Body of pancreas (tissue), 4 donors: ENCODE data around the gene BTNL2. TPM values are rescaled to one million over a fixed set of nuclear protein-coding genes. Genes with fewer than 3 reads are reported as not detected.

Source experiments
- ATAC-seq: fragments of 150-250 bp; one replicate; pipeline ENCODE4 v1.9.1; 2016
- DNase-seq, 4 donors: peaks; one replicate each; pipeline ENCODE4 v3.0.0-alpha.2; 2019
- H3K27ac ChIP-seq, 4 donors: fragments of 200-600 bp; sonication (generic); 1 replicate in 3 of 4; 2 replicates in 1 of 4; pipeline versions ENCODE4 v1.5.1 to v1.6.1; 2016 to 2019; ENCODE audit warnings: mild to moderate bottlenecking in 1 of 4, mixed read lengths in 1 of 4, moderate library complexity in 1 of 4
- H3K27me3 ChIP-seq, 2 donors: fragments of 200-600 bp; sonication (generic); one replicate each; pipeline ENCODE4 v1.6.0; 2016; ENCODE audit warnings: mild to moderate bottlenecking in 1 of 2
- H3K36me3 ChIP-seq, 2 donors: fragments of 200-600 bp; sonication (generic); replicated peaks in 1 of 2; 2 replicates each; pipeline ENCODE4 v1.5.1; 2016; ENCODE audit warnings: low read depth in 2 of 2; ENCODE audit not compliant: insufficient read depth in 1 of 2
- H3K4me1 ChIP-seq: fragments of 200-600 bp; sonication (generic); one replicate; pipeline ENCODE4 v1.6.0; 2016
- H3K4me3 ChIP-seq, 2 donors: fragments of 200-600 bp; sonication (generic); 1 replicate in 1 of 2; 2 replicates in 1 of 2; pipeline ENCODE4 v1.5.1; 2016 to 2019
- H3K9me3 ChIP-seq, 3 donors: fragments of 200-600 bp; sonication (generic); 1 replicate in 2 of 3; 2 replicates in 1 of 3; pipeline ENCODE4 v1.5.1; 2016
- CTCF ChIP-seq, 7 experiments: fragments of 450-650 bp in 4 of 7; fragments of 200-600 bp in 3 of 7; sonication (generic) in 3 of 7; IDR thresholded peaks; one replicate each; pipeline ENCODE4 v1.5.1; 2016 to 2019; ENCODE audit warnings: antibody characterized with exemption in 7 of 7
- POLR2A ChIP-seq, 3 donors: fragments of 450-650 bp; IDR thresholded peaks; one replicate each; pipeline ENCODE4 v1.6.1; 2016; ENCODE audit warnings: antibody characterized with exemption in 3 of 3, mild to moderate bottlenecking in 2 of 3
- WGBS, 2 donors: methylation state at CpG; one replicate each; pipeline ENCODE4 v1.1.5; 2017; 5-methylcytosine and 5-hydroxymethylcytosine counted together
- intact Hi-C: fragments of 100-400 bp; cut with DNase I; formaldehyde crosslinking; loops from one replicate; pipeline ENCODE4 v1.15.1; 2023
- total RNA-seq, 2 donors: library from RNA; depleted of rRNA; stranded (reverse); fragments of >200 nt; gene quantifications; one replicate each; pipeline ENCODE4 v1.1.0, GENCODE V29; 2016

BTNL2 gene
- total RNA-seq, 2 donors from 2014 or later, result not detected

DNA sequence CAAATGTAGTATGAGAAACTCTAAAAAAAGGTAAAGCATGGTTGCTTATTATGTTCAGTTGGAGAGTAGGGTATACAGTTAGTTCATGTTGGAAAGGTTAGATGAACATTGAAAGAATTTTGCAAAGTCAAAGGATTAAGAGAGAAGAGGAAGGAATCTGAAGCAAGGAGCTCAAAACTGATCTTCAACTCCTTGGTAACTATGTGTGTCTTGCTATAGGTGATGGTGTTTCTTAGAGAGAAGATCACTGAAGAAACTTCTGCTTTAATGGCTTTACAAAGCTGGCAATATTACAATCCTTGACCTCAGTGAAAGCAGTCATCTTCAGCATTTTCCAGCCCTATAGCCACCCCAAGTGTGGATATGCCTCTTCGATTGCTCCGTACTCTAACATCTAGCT, 37.5 kb upstream of the BTNL2 start:
- no peak overlapping the region for H3K27ac ChIP-seq
- H3K4me3 ChIP-seq, result no peak overlapping the region
- WGBS, 2 donors, result 35 to 75% methylated on average over 2 of the region's 2 CpGs
- TF ChIP-seq POLR2A (IDR thresholded peaks at IDR 0.05), result no peak
- TF ChIP-seq CTCF (IDR thresholded peaks at IDR 0.05), result no peak
- intact Hi-C loops, result no loop called here
- DNase-seq (no peak), ATAC-seq (no peak)
- H3K4me1 ChIP-seq, result no peaks in the 10 kb centered on the region
- H3K9me3 ChIP-seq, result no peaks in the 10 kb centered on the region
- H3K36me3 ChIP-seq, result no peaks in the 10 kb centered on the region
- no peaks in the 10 kb centered on the region for H3K27me3 ChIP-seq

DNA sequence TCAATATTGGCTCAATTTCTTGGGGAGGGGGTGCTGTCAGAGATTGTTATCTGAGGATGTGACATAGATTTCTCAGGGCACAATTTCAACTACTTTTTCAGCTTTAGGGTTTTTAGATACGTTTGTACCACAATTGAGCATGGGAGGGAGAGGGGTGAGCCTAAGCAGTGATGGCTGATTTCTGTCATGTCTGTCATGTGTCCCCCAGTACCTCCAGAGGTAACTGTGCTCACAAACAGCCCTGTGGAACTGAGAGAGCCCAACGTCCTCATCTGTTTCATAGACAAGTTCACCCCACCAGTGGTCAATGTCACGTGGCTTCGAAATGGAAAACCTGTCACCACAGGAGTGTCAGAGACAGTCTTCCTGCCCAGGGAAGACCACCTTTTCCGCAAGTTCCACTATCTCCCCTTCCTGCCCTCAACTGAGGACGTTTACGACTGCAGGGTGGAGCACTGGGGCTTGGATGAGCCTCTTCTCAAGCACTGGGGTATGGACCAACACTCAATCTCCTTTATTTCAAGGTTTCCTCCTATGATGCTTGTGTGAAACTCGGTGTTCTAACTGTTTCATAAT, 36.1 kb upstream of the BTNL2 start:
- intact Hi-C loops, result no loop called here
- no peak overlapping the region for H3K27ac ChIP-seq
- H3K9me3 ChIP-seq, result no peaks in the 10 kb centered on the region
- H3K4me1 ChIP-seq, result no peaks in the 10 kb centered on the region
- WGBS, 2 donors, result 49 to 62% methylated on average over 7 to 8 of the region's 8 CpGs
- no peaks in the 10 kb centered on the region for H3K36me3 ChIP-seq
- DNase-seq (no peak), ATAC-seq (no peak)
- TF ChIP-seq POLR2A (IDR thresholded peaks at IDR 0.05), result no peak
- TF ChIP-seq CTCF (IDR thresholded peaks at IDR 0.05), result no peak
- H3K4me3 ChIP-seq, result no peak overlapping the region
- no peaks in the 10 kb centered on the region for H3K27me3 ChIP-seq

- TF ChIP-seq CTCF (IDR thresholded peaks at IDR 0.05) (no peak), POLR2A (IDR thresholded peaks at IDR 0.05) (no peak)
- no peak overlapping the region for H3K4me3 ChIP-seq
- DNase-seq (no peak), ATAC-seq (no peak)
- 57 to 68% methylated on average over 7 of the region's 7 CpGs for WGBS, 2 donors
- H3K27me3 ChIP-seq, result no peaks in the 10 kb centered on the region
- intact Hi-C loops, result no loop called here
- H3K4me1 ChIP-seq, result no peaks in the 10 kb centered on the region
- H3K36me3 ChIP-seq, result no peaks in the 10 kb centered on the region
- no peak overlapping the region for H3K27ac ChIP-seq
- no peaks in the 10 kb centered on the region for H3K9me3 ChIP-seq
Observed at GRCh38 chr6:32442243-32442667, 35.3 kb upstream of the BTNL2 start.

DNA sequence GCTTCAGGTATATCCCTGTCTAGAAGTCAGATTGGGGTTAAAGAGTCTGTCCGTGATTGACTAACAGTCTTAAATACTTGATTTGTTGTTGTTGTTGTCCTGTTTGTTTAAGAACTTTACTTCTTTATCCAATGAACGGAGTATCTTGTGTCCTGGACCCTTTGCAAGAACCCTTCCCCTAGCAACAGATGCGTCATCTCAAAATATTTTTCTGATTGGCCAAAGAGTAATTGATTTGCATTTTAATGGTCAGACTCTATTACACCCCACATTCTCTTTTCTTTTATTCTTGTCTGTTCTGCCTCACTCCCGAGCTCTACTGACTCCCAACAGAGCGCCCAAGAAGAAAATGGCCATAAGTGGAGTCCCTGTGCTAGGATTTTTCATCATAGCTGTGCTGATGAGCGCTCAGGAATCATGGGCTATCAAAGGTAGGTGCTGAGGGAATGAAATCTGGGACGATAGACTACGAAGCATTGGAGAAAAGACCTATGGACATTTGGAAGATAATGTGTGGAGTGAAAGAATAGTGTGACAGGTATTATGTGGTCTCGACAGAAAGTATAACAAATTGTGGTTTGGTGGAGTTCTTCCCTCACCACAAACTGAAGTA, 32.7 kb upstream of the BTNL2 start, which contains the start of gene HLA-DRA:
HLA-DRA (plus strand) TSS at position 286 of the 613 bp plus-strand sequence; CDS start at position 350, 64 bp downstream.
- peak in 2 of 3 donors; percentile 44 to 81 for TF ChIP-seq POLR2A (IDR thresholded peaks at IDR 0.05)
- TF ChIP-seq CTCF (IDR thresholded peaks at IDR 0.05), result no peak
- Histone ChIP-seq H3K36me3 (no peaks in the 10 kb centered on the region), H3K27me3 (no peaks in the 10 kb centered on the region), H3K4me1 (no peaks in the 10 kb centered on the region), H3K4me3 (no peak within 1 kb of the TSS), H3K9me3 (no peaks in the 10 kb centered on the region), H3K27ac (peak within 1 kb of the TSS in 2 of 4 donors; percentile 38 to 74)
- DNase-seq (peak in 1 of 4 donors; percentile 53), ATAC-seq (peak; percentile 74)
- intact Hi-C loops, result no loop called here
- 25 to 29% methylated on average over 9 of the region's 9 CpGs for WGBS, 2 donors

DNA sequence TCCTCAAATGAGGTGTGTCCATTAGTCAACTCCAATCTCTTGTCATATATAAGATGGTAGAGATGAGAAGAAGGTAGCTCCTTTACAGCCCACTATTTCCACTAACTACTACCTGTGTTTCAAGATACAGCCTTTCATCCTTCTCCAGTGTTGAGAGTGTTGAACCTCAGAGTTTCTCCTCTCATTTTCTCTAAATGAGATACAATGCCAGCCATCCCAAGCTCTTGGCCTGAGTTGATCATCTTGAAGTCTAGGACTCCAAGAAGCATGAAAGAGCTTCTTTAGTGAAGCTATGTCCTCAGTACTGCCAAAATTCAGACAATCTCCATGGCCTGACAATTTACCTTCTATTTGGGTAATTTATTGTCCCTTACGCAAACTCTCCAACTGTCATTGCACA, 32.2 kb upstream of the BTNL2 start:
- no peak for DNase-seq
- no peak overlapping the region for H3K4me3 ChIP-seq
- 57 to 67% methylated on average over 1 of the region's 1 CpG for WGBS, 2 donors
- no peaks in the 10 kb centered on the region for H3K4me1 ChIP-seq
- no peak for ATAC-seq
- H3K27me3 ChIP-seq, result no peaks in the 10 kb centered on the region
- peak overlapping the region in 1 of 4 donors; percentile 74 for H3K27ac ChIP-seq
- H3K9me3 ChIP-seq, result no peaks in the 10 kb centered on the region
- intact Hi-C loops, result no loop called here
- no peaks in the 10 kb centered on the region for H3K36me3 ChIP-seq
- no peak for TF ChIP-seq POLR2A (IDR thresholded peaks at IDR 0.05)
- TF ChIP-seq CTCF (IDR thresholded peaks at IDR 0.05), result no peak
